ENCODE measurements around the gene SERPINB8.
A peak's percentile ranks its signal among the peaks of the same experiment; 100 is the strongest.

Gene SERPINB8

DNA sequence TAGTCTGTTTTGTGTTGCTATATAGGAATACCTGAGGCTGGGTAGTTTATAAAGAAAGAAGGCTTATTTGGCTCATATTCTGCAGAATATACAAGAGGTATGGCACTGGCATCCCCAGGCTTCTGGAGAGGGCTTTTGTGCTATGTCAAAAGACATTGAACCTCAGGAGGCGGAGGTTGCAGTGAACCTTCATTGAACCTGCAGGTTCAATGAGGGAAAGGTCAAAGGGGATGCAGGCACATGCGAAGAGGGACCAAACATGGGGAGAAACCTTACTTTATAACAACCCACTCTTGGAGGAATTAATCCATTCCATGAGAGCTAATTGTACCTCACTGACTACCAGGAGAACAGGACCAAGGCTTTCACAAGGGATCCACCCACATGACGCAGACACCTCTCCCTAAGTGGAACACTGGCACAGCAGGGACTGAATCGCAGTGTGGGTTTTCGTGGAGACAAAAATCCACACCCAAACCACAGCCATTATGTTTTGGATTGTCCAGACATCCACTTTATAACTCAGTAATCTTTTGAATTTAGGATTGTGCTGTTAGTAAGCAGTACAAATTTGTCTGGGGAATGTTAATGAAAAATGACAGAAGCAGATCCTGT is 4.1 kb upstream of the SERPINB8 start:
- no peak for DNase-seq

DNA sequence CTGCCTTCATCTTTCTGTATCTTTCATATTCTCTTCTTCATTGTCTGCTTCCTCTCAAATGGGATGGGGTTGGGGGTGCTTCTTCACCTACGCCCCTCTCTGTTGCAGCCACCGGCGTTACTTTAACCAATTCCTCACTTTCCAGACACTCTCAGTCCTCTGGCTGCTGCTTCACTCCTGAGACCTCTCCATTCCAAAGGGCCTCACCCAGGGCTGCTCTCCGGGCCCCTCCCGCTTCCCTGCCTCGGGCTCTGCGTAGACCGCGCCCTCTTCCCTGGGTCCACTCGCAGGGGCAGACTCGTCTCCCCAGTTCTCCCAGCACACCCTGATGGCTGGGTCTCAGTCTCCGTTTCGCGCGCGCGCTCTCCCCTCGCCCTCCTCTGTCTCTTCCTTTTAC is 926 bp downstream of the SERPINB8 start:
- DNase-seq: no peak

DNA sequence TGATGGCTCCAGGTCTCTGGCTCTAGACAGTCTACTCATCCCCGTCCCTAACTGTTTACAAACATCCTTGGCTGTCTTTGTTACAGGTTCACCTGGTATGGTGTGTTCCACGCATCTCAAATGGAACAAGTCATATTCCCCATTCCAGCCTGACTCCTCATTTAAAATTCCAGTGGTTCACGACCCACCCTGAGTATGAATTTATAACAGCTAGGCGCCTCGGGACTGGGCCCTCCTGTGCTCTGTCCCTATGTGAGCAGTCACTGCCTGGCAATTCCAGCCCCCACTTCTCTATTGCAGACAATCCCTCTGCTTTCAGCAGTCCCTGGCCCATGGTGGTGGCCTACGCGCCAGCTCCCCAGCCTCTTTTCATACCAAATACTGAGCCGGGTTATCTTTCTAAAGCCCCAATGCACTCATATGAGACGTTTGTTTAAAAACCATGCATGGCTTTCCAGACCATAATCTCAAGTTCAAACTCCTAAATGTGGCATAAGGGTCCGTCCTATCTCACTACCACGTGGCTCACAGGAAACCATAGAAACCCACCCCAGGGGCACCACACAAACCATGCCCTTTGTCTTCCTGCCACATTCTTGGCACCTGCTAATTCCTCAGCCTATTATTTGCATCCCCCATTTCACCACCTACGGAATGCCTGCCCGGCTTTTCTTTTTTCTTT is 1.6 kb downstream of the SERPINB8 start:
- no peak for DNase-seq

DNA sequence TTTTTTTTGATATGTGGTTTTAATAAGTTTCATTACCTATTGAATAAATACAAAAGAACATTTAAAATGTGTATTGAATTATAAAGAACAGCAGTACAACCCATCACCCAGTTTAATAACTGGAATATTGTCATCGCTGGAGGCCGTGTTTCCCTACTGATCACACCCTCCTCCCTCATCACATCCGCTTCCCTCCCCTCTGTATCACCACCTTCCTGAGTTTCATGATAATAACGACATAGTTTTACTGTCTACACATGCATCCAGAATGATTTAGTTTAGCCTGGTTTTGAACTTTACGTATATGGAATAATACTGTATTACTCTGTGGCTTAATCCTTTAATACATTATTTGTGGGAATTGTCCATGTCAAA is 2.1 kb downstream of the SERPINB8 start:
- no peak for DNase-seq

DNA sequence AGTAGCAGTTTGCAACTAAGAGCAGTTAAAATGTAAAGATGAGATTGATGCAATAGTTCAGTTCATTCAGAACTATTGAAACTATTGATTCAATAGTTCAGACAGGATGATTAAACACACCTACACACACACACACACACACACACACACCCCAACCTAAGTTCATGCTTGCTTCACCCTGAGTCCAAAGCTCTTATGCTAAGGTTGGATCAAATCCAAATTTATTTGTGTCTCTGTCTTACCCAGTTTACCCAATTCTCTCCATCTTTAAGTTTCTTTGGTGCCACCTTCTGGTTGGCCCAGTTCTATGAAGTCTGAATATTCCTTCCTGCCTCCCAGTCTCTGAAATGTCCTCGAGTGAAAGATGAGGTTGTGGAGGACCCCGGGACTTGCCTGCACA is 5.1 kb downstream of the SERPINB8 start:
- DNase-seq: no peak

DNA sequence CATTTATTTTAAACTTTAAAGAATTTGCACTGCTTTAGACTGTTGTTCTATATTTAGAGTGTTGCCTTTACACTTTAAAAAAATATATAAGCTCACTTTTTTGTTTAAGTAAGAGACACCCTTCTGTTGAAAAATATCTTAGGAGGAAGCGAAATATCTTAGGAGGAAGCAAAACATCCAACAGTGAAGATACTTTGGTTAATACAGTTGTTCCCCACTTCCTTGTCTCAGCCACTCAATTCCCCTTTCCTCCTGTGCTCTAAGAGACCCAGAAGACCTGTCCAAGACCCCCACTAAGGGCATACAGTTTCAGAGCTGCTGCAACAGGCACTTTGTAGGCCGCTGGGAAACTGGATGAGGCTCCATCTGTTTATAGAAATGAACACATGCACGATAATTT is 5.7 kb downstream of the SERPINB8 start:
- DNase-seq: no peak

DNA sequence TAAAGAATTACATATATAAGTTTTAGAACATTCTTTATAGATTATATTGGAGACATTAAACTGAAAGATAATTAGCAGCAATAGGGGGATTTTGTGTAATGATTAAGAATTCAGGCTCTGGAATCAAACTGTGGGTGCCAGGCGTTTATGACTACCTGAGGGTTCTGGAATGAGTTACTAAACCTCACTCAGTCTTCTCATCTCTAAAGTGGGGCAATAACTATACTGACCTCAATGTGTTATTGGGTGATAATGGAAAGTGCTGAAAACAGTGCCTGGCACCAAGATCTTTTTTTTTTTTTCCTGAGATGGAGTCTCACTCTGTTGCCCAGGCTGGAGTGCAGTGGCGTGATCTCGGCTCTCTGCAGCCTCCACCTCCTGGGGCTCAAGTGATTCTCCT is 7.2 kb downstream of the SERPINB8 start:
- DNase-seq: no peak

DNA sequence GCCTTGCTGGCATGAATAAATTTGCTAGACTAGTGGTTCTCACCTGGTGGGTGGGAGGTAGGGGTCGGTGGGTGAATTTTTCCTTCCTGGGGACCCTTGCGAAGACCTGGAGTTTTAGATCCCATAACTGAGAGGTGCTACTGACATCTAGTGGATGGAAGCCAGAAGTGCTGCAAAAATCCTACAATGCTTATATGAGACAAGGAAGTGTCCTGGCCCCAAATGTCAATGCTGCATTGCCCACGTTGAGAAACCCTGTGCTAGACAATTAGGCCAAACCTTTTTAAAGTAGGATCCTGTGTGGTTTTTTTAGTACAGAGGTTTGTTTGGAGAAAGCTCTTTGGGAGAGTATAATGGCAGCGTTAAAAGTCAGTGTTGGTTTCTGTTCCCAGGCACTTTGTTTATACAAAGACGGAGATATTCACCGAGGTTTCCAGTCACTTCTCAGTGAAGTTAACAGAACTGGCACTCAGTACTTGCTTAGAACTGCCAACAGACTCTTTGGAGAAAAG is 9.6 kb downstream of the SERPINB8 start:
- DNase-seq: peak; percentile 16

DNA sequence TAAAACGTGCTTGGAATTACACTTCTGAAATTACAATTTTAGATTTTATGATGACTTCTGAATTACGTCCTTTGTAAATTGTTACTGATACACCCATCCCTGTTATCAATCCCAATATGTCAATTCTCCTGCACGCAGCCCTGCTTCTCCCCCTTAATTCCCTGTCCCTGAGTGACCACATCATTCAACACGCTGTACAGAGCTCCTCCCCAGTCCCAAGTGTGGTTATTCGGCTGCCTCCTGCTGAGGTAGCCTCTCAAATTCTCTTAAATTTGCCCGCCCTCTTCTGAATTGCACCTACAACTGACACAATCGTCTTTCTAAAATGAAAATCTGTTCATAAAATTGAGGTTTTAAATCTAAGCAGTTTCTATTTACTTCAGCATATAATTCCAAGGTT is 10.1 kb downstream of the SERPINB8 start:
- no peak for DNase-seq

DNA sequence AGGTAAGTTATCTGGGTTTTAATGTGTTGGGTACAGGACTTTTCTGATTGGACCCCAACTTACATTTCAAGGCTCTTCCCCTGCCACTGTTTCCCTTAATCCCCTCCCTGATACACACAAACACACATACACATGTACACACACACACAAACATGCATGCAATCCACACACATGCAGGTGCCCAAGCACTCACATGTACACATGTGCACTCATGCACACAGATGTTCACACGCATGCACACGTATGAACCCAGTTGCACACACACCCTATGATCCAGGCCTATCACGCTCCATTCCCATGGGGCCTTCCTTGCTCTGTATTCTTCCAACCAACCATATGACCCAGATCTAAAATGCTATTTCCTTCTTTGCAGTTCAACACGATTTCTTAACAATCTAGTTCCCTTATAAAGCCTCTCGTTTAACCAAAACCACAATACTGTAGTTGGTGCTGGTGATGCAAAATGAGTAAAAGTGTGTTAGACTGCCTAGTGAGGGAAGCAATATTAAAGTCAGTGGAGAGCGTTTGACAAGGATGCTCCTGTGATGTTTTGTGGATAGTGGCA is 11.1 kb downstream of the SERPINB8 start:
- no peak for DNase-seq

DNA sequence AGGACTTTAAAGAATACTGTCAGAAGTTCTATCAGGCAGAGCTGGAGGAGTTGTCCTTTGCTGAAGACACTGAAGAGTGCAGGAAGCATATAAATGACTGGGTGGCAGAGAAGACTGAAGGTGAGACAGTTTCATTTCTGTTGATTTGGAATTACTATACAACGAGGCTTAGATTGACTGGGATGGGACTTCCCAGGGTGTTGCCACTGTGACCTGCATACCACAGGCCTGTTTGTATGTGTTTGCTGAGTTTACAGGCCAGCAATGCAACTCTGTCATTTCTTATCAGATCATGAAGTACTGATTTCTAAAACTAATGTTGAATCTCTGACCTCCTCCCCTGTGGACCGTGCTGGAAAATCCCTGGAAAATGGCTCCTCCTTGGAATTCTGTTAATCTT is 11.8 kb downstream of the SERPINB8 start:
- no peak for DNase-seq

DNA sequence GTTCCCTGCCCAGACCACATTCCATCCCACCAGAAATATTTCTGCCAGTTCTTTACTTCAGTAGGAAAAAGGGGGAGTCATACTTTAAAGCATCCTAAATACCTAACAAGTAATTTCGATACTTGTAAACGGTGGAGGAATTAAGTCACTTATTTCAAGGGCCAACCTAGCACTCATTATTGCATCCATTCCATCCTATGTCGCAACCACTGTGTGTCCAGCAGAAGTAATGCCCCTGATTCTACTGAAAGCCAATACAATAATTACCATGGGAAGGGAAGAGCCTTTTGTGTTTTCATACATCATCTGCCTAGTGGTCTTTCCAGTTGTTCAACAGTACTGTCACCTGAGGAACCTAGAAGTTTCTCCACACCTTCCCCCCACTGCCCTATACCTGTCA is 12.5 kb downstream of the SERPINB8 start:
- DNase-seq: no peak

DNA sequence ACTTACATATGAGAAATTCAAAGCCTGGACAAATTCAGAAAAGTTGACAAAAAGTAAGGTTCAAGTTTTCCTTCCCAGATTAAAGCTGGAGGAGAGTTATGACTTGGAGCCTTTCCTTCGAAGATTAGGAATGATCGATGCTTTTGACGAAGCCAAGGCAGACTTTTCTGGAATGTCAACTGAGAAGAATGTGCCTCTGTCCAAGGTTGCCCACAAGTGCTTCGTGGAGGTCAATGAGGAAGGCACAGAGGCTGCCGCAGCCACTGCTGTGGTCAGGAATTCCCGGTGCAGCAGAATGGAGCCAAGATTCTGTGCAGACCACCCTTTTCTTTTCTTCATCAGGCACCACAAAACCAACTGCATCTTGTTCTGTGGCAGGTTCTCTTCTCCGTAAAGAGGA is 17.0 kb downstream of the SERPINB8 start:
- DNase-seq: no peak

DNA sequence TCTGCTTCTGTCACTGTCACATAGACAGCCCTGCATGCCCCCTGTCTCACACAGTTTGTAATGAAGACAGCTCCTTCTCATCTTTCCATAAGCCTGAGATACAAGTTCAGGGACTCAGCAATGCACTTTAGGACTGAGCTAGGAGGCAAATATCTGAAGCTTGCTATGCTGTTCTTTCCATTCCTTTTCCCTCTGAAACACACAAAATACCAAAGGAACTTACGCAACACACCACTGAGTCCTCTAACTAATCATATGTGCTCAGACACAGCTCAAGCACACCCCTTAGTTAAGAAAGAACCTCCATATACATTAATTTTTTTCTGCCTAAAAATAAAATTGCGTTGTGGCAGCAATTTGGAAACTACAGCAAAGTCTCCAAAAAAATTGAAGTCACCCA is 17.9 kb downstream of the SERPINB8 start:
- DNase-seq: no peak

DNA sequence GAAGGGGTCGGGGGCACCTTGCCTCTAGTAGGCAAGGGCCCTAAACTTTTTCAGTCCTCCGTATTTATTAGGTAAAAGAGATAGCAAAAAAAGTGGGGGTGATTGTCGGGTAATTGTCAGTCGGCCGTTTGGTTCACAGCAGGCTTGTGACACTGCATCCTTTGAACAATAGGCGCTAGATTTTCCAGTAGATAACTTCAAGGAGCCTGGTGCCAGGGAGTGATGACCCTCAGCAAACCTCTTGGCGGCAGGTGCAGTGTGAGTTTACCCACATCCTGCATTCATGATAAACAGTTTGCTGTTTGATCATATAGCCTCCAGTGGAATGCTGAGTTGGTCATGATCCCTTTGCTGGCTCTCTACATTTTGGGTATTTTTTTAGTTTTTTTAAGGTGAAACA is 22.9 kb downstream of the SERPINB8 start:
- DNase-seq: no peak

DNA sequence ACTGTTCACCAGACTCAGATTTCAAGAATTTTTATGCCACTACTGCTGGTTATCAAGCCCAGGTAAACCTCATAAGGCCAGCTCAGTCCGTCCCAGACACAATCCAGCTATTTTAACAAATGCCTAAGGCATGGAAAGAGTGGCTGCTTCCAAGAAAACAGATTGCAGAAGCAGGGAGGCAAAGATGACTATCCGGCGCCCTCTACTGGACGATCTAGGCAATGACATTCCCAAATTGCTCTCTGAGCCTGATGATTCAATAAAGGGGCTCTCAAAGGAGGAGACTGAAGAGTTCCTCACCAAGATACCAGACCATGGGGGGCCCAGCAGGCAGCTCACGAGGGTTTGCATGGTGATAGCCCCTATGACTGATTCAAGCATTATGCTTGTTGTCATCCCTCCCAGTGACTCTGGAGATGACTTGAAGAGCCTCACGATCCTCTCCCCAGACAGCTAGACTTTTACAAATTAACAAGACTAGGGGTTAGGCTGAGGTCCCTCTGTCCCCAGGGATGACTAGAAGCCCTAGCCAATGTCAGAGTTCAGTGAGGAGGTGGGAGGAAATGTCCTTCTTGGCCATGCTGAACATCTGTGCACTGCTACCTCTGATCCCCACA is 25.0 kb downstream of the SERPINB8 start:
- DNase-seq: peak; percentile 38

DNA sequence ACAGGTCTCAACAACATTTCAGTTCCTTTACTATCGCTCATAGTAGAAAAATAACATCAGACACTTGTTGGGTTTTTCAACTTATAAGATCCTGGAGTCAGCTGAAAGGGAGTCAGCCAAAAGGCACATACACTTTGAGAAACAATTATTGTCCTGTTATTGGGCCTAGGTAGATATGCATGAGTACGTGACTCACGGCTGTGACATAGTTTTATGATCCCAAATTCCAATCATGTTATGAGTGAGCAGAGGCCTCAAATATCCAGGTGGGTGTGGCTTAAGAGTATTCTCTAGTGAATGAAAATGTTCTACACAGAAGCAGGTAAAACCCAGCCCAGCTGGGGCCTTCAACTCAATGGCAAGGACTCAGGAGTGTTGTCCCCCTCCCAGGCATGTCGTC is 27.2 kb downstream of the SERPINB8 start:
- no peak for DNase-seq

DNA sequence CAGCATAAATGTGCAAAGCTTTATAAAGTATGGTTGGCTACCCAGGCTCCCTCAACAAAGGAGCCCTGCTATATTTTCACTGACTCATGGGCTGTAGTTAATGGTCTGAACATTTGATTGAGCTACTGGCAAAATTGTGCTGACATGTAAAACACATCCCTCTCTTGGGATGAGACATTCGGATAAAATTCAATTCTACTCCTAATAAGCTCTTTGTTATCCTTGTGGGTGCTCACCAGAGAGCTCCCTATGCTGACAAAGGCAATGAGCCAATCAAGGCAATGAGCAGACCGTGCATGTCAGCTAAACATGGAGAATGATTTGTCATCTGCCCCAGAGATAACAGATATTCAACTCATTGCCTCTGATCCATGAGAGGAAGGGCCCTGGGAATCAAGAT is 27.7 kb downstream of the SERPINB8 start:
- DNase-seq: no peak

DNA sequence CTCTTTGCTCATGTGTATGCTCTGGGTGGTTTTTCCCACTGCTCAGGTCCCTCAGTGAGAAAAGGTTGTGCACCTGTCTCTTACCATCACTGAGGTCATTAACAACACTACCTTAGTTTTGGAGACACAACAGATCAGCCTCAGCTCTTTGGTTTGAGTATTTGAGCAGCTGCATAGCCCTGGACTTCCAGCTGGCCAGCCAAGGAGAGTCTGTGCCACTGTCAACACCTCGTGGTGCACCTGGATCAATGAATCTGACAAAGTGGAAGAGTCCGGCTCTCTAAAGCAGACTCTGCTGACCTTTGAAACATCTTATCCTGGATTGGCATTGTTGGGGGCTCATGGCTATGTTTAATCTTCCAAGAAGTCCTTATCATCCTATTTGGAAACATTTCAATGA is 30.0 kb downstream of the SERPINB8 start:
- no peak for DNase-seq

DNA sequence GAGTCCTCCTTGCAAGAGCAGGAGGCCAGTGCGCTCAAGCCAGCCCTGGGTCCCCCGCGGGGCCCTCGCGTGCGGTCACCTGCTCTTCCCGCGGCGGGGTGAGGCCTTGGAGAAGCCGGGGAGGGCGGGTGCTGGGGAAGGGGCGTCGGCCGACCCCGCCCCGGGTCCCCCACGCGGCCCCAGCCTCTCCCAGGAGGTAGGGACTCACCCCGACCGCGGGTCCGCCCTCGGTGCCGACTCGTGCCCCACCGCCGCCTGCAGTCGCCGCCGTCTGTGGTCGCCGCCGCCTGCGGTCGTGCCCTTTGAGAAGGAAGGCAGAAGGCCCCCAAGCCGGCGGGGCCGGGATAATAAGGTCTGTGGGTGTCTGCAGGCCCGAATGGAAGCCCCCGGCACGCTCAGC is 32.7 kb downstream of the SERPINB8 start:
- DNase-seq: no peak

DNA sequence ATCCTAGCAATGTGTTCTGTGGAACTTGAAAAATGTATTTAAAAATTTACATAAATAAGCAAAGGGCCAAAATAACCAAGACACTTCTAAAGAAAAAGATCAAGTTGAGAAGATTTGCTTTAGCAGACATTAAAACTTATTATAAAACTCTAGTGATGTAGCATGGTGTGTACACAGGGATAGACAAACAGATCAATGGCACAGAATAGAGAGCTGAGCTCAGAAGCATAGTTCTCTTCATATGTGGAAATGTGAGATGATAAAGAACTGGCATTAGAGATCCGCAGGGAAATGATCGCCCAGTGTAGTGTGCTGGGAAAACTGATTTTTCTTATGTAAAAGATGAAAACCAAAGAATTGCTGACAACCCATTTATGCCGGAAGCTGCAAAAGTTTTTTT is 39.4 kb downstream of the SERPINB8 start:
- DNase-seq: no peak

DNA sequence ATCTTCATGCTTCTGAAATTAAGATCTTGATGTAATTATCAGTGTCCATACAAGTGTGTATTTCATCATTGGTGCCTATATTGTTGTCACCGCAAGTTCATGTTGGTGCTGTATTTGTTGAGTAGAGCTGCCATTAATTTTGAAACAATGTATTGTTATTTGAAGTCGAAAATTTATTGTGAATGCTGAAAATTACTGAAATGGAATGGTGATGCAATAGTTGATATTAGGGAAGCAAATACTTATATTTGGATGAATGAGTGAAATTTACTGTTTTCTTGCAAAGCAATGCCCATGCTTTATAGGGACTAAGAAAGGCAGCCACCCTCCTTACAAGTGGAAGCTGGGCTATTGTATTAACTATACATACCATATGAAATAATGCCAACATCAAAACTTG is 41.6 kb downstream of the SERPINB8 start:
- no peak for DNase-seq

DNA sequence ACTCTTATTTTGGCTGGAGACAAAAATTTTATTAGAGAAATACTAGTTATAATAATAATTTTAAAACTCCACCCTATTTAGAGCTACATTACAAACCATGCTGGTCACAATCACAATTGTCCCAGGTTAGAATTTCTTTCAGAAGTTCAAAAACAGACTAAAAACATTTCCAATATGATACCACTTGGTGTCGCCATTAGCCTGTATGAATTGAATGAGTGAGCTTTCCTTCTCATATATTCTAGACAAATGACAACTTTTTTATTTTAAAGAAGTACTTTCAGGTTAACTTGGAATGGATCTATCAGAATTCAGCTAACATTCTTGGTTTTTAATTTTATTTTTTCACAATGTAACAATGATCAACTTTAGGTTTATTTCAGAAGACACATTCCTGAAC is 48.0 kb downstream of the SERPINB8 start:
- DNase-seq: no peak

Data from activated CD4-positive, alpha-beta T cell treated with anti-CD3 and anti-CD28 coated beads, Interleukin-2, amount 50 U/mL, for 1 hour (primary cell).